Middle frontal gyrus (tissue), 1 donor: ENCODE measurements around the gene TGOLN2.

ENCODE experiments used
- DNase-seq: peaks from one replicate; pipeline ENCODE4 v3.0.0-alpha.2; 2015; ENCODE audit warnings: low spot score; ENCODE audit errors: extremely low spot score

TGOLN2 gene

GRCh38 chr2:85308896-85309555, 18.8 kb downstream of the TGOLN2 start:
- no peak for DNase-seq

- no peak for DNase-seq
These were observed 19.6 kb downstream of the TGOLN2 start for GRCh38 chr2:85308201-85308600.

- no peak for DNase-seq
These were observed 20.3 kb downstream of the TGOLN2 start for GRCh38 chr2:85307527-85307897.

- DNase-seq, result no peak
These were observed 23.8 kb downstream of the TGOLN2 start for GRCh38 chr2:85303780-85304531.

- DNase-seq, result no peak
These were observed 25.7 kb downstream of the TGOLN2 start for GRCh38 chr2:85302121-85302520.

GRCh38 chr2:85291425-85292023, 36.3 kb downstream of the TGOLN2 start:
- no peak for DNase-seq

GRCh38 chr2:85288244-85288725, 39.5 kb downstream of the TGOLN2 start:
- DNase-seq, result no peak

GRCh38 chr2:85287721-85288120, 40.1 kb downstream of the TGOLN2 start:
- DNase-seq, result no peak

- DNase-seq, result no peak
These were observed 40.9 kb downstream of the TGOLN2 start for GRCh38 chr2:85286918-85287317.

GRCh38 chr2:85283641-85284040, 44.1 kb downstream of the TGOLN2 start:
- DNase-seq, result no peak

GRCh38 chr2:85282914-85283313, 44.9 kb downstream of the TGOLN2 start:
- no peak for DNase-seq

- DNase-seq, result no peak
These were observed 46.2 kb downstream of the TGOLN2 start for GRCh38 chr2:85281553-85281952.

GRCh38 chr2:85278361-85278760, 49.4 kb downstream of the TGOLN2 start:
- no peak for DNase-seq

- no peak for DNase-seq
These were observed 50.2 kb downstream of the TGOLN2 start for GRCh38 chr2:85277416-85278158.

- DNase-seq, result no peak
These were observed 51.1 kb downstream of the TGOLN2 start for GRCh38 chr2:85276571-85277118.

GRCh38 chr2:85275984-85276540, 51.7 kb downstream of the TGOLN2 start:
- no peak for DNase-seq

GRCh38 chr2:85273738-85274731, 53.8 kb downstream of the TGOLN2 start:
- no peak for DNase-seq

GRCh38 chr2:85272357-85272756, 55.4 kb downstream of the TGOLN2 start:
- DNase-seq, result no peak

- no peak for DNase-seq
These were observed 57.8 kb downstream of the TGOLN2 start for GRCh38 chr2:85269959-85270358.
